Tibial nerve (tissue), 4 donors: ENCODE measurements around the gene LGI1. TPM values are rescaled to one million over a fixed set of nuclear protein-coding genes. Genes with fewer than 3 reads are reported as not detected.
"Not testable (repeated sequence)": the region's sequence is repeated elsewhere in the genome, so short reads cannot be mapped to it uniquely, and the experiment has no call there.

Experiments
- DNase-seq, 2 donors: peaks; one replicate each; pipeline ENCODE4 v3.0.0-alpha.2; 2019; ENCODE audit warnings: low spot score in 2 of 2
- H3K27ac ChIP-seq, 4 donors: fragments of 200-600 bp; sonication (generic) in 3 of 4; one replicate each; pipeline ENCODE4 v1.5.1; 2017 to 2019; ENCODE audit warnings: mild to moderate bottlenecking in 1 of 4
- H3K27me3 ChIP-seq, 2 donors: fragments of 200-600 bp; sonication (generic) in 1 of 2; one replicate each; pipeline versions ENCODE4 v1.5.1 to v1.6.0; 2017 to 2019
- H3K36me3 ChIP-seq, 3 donors: fragments of 200-600 bp; sonication (generic); one replicate each; pipeline ENCODE4 v1.5.1; 2018 to 2019
- H3K4me1 ChIP-seq, 4 donors: fragments of 200-600 bp; sonication (generic) in 3 of 4; one replicate each; pipeline ENCODE4 v1.5.1; 2017 to 2019
- H3K4me3 ChIP-seq, 4 donors: fragments of 200-600 bp; sonication (generic) in 3 of 4; one replicate each; pipeline ENCODE4 v1.5.1; 2017 to 2019; ENCODE audit warnings: mild to moderate bottlenecking in 1 of 4, moderate library complexity in 1 of 4
- H3K9me3 ChIP-seq, 4 donors: fragments of 200-600 bp; sonication (generic) in 3 of 4; one replicate each; pipeline ENCODE4 v1.5.1; 2017 to 2019
- CTCF ChIP-seq, 5 experiments: fragments of 200-600 bp in 3 of 5; fragments of 450-650 bp in 2 of 5; sonication (generic) in 3 of 5; IDR thresholded peaks; one replicate each; pipeline ENCODE4 v1.5.1; 2016 to 2019; ENCODE audit warnings: antibody characterized with exemption in 5 of 5, mild to moderate bottlenecking in 3 of 5, moderate library complexity in 2 of 5
- EP300 ChIP-seq, 2 donors: sonication (generic); formaldehyde crosslinking; IDR thresholded peaks; one replicate each; pipeline ENCODE4 v1.6.1; 2017; ENCODE audit warnings: antibody characterized with exemption in 2 of 2, mild to moderate bottlenecking in 1 of 2
- POLR2A ChIP-seq, 2 donors: fragments of 450-650 bp; IDR thresholded peaks; one replicate each; pipeline ENCODE4 v1.6.1; 2017; ENCODE audit warnings: antibody characterized with exemption in 2 of 2, mild to moderate bottlenecking in 2 of 2, moderate library complexity in 2 of 2
- WGBS, 2 donors: methylation state at CpG; one replicate each; pipeline ENCODE4 v1.1.5; 2018; 5-methylcytosine and 5-hydroxymethylcytosine counted together
- total RNA-seq, 4 donors: library from RNA; depleted of rRNA; stranded (reverse); fragments of >200 nt; gene quantifications; one replicate each; pipeline ENCODE4 v1.1.0, GENCODE V29; 2016

Gene LGI1
- total RNA-seq, 4 donors from 2014 or later, result 8.4 to 21.0 (median 14.1) TPM

GRCh38 chr10:93827056-93827804 lies 69.5 kb downstream of the LGI1 start:
- Histone ChIP-seq H3K4me3 (no peak overlapping the region), H3K27ac (no peak overlapping the region), H3K4me1 (no peaks in the 10 kb centered on the region), H3K36me3 (no peaks in the 10 kb centered on the region), H3K9me3 (no peaks in the 10 kb centered on the region), H3K27me3 (no peaks in the 10 kb centered on the region)
- TF ChIP-seq EP300 (IDR thresholded peaks at IDR 0.05) (no peak), POLR2A (IDR thresholded peaks at IDR 0.05) (no peak), CTCF (IDR thresholded peaks at IDR 0.05) (no peak)
- no peak for DNase-seq
- 78 to 84% methylated on average over 11 of the region's 11 CpGs for WGBS, 2 donors

- not testable (repeated sequence) for H3K4me1 ChIP-seq, H3K27me3 ChIP-seq, H3K36me3 ChIP-seq, H3K4me3 ChIP-seq, DNase-seq, H3K27ac ChIP-seq
- WGBS, 2 donors, result 94 to 100% methylated on average over 1 of the region's 1 CpG
- H3K9me3 ChIP-seq, result peaks cover 0 to 13% (median 0%) of the 10 kb centered on the region in 4 donors
Measured at GRCh38 chr10:93831065-93831464, 73.3 kb downstream of the LGI1 start.

GRCh38 chr10:93835770-93836169 lies 78.0 kb downstream of the LGI1 start:
- WGBS, 2 donors, result 51 to 57% methylated on average over 5 of the region's 5 CpGs
- DNase-seq, result no peak
- TF ChIP-seq EP300 (IDR thresholded peaks at IDR 0.05) (no peak), POLR2A (IDR thresholded peaks at IDR 0.05) (no peak), CTCF (IDR thresholded peaks at IDR 0.05) (no peak)
- peaks cover 0 to 13% (median 0%) of the 10 kb centered on the region in 4 donors for H3K9me3 ChIP-seq
- H3K4me3 ChIP-seq, result no peak overlapping the region
- H3K4me1 ChIP-seq, result no peaks in the 10 kb centered on the region
- no peak overlapping the region for H3K27ac ChIP-seq
- H3K27me3 ChIP-seq, result no peaks in the 10 kb centered on the region
- no peaks in the 10 kb centered on the region for H3K36me3 ChIP-seq

GRCh38 chr10:93837822-93838221 lies 80.1 kb downstream of the LGI1 start:
- Histone ChIP-seq H3K4me3 (no peak overlapping the region), H3K4me1 (no peaks in the 10 kb centered on the region), H3K27ac (no peak overlapping the region), H3K9me3 (peaks cover 0 to 13% (median 0%) of the 10 kb centered on the region in 4 donors), H3K27me3 (no peaks in the 10 kb centered on the region), H3K36me3 (no peaks in the 10 kb centered on the region)
- TF ChIP-seq EP300 (IDR thresholded peaks at IDR 0.05) (no peak), POLR2A (IDR thresholded peaks at IDR 0.05) (no peak), CTCF (IDR thresholded peaks at IDR 0.05) (no peak)
- no peak for DNase-seq
- WGBS, 2 donors, result 83 to 85% methylated on average over 1 of the region's 1 CpG

GRCh38 chr10:93838278-93838677 lies 80.5 kb downstream of the LGI1 start:
- DNase-seq, result no peak
- H3K4me3 ChIP-seq, result no peak overlapping the region
- peaks cover 0 to 9% (median 0%) of the 10 kb centered on the region in 4 donors for H3K9me3 ChIP-seq
- H3K36me3 ChIP-seq, result no peaks in the 10 kb centered on the region
- no peak overlapping the region for H3K27ac ChIP-seq
- no peaks in the 10 kb centered on the region for H3K27me3 ChIP-seq
- TF ChIP-seq POLR2A (IDR thresholded peaks at IDR 0.05) (no peak), CTCF (IDR thresholded peaks at IDR 0.05) (no peak), EP300 (IDR thresholded peaks at IDR 0.05) (no peak)
- H3K4me1 ChIP-seq, result no peaks in the 10 kb centered on the region
